ENCODE data around the gene PAFAH1B2.
"Not testable (repeated sequence)": the region's sequence is repeated elsewhere in the genome, so short reads cannot be mapped to it uniquely, and the experiment has no call there.

PAFAH1B2 gene

DNA sequence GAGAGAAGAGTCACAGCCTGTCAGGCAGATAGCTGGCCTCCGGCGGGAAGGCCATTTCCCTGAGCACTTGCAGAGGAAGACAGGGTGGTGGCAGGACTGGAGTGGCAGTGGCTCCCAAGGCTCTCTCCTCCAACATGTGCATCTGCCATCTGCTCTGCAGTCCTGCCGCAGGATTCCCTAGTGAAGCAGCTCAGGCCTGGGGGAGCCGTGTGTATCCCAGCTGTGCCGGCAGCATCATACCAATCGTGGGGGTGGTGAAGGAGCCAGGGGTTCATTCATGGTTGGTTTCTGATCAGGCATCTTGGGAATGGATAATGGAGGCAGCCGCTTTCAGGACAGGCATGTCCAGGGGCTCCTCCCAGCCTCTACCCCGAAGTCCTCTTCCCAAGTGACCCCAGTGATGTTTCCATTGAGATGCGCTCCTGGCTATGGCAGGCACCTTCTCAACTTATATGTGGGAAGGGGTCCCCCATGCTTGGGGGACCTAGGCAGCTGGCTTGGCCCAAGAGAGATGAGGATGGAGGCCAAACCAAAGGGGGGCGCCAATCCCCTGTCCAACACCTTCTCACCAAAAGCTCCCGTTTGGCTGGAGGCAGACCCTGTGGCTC lies 61.2 kb downstream of the PAFAH1B2 start:
- peak in 1 of 2 experiments; percentile 64 for DNase-seq

DNA sequence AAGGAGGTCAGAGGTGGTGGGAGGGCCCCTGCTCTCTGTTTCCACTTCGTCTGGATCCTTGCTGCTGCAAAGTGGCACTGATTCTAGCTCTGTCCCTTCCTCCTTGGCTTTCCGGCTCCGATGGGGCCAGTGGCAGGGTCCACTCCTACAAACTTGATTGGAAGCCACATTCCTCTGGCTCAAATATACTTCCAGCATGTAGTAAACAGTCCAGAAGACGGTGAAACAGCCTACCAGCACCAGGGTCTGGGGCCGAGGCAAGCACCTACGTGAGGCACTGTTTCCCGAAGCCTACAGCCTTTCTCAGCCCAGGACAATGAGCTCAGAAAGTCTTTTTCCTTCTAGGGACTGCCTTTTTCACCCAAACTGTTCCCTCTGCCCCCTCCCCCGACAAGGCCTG lies 62.0 kb downstream of the PAFAH1B2 start:
- DNase-seq, result not testable (repeated sequence)

DNA sequence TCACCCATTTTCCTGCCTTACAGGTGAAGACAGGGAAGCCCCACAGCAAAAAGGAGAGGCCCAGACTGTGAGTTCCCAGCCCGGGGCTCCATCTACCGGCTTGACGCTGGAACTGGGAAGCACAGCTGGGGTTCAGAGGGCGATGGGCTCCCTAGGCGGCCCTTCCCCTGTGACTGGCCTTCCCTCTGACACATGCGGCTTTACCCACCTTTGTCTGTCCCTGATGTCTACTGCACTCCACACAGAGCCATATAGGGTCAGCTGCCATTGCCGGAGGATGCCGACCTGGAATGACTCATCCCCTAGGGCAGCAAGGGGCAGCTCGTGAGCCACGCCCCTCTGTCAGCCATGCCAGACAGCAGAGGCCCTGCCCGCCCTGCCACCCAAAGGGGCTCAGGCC lies 62.8 kb downstream of the PAFAH1B2 start:
- DNase-seq, result not testable (repeated sequence)

DNA sequence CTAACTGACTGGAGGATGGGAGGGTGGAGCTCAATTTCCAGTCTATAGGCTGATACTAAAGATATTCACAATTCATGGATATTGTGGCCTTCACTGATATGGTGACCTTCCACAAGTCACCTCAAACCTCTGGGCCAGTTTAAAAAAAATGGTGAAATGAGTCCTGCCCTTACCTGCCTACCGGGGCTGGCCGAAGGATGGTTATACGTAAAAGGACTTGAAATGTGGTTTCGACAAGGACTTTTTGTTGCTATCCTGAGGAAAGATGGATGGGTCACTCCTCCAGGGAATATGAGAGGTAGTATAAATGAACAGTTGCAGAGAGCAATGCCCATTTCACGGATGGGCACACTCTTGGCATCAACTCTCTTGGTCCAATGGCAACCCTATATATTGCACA lies 63.4 kb downstream of the PAFAH1B2 start:
- DNase-seq, result not testable (repeated sequence)

DNA sequence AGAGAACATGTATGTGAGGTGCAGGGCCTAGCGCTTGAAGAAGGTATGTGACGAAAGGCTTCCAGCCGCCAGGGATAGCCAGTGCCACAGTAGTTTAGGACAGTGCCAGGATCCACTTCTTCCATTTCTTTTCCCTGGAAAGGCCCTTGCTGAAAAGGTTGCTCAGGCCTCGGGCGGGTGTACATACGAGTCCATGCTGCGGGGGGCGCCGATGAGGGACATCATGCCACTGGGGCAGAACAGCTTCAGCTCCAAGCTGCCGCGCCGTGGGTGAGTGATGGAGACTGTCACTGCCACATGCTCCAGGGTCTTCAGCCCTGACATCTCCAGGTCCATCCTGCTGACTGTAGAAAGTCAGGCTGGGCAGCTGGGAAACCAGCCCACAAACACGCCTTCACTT lies 64.6 kb downstream of the PAFAH1B2 start:
- not testable (repeated sequence) for DNase-seq

DNA sequence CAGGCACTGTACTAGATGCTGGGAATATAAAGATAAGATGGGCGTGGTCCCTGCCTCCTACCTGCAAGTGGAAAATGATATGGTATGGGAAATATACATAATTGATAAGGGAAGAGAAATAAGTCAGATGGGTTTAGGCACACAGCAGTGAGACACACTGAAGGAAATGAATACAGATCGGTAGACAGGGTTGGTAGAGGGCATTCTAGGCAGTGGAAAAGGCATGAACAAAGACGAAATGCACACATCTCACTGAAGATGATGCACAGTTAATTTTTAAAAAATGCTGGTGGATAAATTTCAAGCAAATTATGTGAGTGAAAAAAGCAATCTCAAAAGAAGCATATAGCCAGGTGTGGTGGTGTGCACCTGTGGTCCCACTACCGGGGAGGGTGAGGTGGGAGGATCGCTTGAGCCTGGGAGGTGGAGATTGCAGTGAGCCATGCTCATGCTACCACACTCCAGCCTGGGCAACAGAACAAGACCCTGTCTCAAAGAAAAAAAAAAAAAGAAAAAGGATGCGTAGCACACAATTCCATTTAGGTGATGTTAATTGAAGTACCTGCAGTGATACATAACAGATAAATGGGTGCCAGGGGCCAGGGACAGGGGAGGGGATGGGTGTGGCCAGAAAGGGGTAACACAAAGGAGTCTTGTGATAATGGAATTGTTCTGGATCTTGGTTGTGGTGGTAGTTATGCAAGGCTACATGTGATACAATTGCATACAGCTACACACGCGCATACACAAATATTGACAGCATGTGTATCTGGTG lies 65.5 kb downstream of the PAFAH1B2 start:
- not testable (repeated sequence) for DNase-seq

DNA sequence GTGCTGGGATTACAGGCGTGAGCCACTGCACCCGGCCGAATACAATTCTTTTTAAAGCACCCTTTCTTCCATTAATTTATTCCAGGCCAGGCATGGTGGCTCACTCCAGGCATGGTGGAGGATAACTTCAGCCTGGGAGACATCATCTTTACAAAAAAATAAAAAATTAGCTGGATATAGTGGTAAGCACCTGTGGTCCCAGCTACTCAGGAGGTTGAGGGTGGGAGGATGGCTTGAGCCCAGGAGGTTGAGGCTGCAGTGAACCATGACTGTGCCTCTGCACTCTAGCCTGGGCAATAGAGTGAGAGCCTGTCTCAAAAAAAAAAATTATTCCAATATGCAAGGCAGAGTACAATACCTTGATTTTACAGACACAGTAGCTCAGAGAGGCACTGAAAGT lies 66.5 kb downstream of the PAFAH1B2 start:
- DNase-seq, result no peak

DNA sequence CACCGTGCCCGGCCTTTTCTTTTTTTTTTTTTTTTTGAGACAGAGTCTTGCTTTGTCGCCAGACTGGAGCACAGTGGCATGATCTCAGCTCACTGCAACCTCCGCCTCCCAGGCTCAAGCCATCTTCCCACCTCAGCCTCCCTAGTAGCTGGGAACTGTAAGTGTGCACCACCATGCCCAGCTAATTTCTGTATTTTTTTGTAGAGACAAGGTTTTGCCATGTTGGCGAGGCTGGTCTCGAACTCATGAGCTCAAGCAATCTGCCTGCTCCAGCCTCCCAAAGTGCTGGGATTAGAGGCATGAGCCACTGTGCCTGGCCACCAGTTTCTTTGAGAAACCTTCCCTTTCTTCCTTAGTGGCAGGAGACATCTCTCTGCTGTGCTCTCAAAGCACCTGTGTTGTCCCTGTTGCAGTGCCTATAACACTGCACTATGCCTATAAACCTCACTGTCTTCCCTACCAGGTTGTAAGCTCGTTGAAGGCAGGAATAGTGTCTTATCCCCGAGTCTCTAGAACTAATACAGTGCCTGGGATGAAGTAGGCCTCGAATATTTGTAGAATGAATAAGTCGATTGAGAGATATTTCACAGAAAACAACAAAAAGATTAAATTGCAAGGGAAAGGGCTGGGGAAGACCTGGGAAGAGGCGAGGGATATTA lies 68.7 kb downstream of the PAFAH1B2 start:
- DNase-seq, result no peak

DNA sequence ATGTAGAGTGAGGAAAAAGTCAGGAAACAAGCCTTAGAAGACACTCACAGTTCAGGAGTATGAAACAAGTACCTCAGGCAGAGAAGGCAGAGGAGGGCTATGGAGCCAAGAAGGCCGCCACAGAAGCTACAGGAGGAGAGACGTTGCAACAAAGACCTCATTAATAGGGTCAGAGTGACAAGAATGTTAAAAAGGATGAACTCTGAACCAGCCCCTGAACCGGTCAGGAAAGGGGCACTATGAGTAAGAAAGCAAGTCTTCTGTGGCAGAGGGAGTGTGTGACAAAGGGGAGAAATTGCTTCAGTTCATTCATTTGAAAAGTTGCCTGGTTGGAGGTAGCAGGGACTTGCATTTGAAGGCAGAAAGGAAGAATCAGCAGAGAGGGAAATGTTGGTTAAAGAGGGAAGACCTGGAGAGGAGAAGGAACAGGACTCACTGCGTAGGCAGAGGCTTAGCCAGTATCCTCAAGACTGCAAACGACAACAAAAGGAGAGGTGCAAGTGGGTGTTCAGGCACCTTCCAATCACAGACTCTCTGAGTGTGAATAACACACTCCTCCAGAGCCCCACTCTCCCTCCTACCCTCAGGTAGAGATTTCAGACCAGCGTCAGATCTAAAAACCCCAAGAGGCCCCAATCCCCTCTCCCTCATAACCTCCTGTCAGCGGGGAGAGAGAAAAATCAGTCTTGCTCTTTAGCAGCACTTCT lies 70.5 kb downstream of the PAFAH1B2 start:
- DNase-seq, result no peak

DNA sequence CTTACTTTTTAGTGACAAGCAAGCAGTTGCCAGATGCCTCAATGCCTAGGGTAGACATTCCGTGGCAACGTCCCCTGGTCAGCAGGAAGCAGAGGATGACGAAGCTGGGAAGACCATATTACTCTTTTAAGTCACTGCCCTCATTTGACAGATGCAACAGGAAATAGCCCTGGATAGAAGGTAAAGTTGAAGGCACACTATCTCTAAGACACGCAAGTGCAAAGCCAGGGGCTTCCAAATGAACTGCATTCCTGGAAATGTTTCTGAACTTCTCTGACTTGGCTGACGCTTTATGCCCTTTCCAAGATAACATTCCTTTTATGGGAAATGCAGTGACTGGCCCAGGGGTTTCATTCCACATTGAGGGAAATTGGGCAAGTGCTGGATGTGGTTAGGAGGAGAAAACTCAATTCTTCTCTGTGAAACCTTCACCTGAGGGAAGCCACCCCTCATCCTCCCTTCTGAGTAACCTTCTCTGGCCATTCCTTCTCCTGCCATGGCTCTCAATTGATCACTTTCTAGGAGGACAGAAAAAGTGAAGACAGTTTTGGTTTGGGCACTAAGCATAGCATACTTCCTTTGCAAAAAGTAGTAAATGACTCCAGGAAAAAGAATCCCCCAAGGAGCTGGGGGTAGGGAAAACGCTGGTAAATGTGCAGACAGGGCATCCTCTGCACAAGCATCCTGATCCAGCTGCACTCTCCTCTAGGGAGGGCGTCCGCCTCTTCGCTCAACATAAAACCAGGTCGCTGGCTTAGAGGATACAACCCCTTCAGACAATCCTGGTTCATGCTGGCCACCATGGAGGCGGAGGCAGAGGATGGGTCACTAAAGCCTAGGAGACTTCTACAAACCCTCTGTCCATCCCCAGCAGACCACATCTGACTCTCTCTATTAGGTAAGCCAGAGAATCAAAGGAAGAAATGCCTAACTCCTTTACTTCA lies 73.3 kb downstream of the PAFAH1B2 start:
- no peak for DNase-seq

DNA sequence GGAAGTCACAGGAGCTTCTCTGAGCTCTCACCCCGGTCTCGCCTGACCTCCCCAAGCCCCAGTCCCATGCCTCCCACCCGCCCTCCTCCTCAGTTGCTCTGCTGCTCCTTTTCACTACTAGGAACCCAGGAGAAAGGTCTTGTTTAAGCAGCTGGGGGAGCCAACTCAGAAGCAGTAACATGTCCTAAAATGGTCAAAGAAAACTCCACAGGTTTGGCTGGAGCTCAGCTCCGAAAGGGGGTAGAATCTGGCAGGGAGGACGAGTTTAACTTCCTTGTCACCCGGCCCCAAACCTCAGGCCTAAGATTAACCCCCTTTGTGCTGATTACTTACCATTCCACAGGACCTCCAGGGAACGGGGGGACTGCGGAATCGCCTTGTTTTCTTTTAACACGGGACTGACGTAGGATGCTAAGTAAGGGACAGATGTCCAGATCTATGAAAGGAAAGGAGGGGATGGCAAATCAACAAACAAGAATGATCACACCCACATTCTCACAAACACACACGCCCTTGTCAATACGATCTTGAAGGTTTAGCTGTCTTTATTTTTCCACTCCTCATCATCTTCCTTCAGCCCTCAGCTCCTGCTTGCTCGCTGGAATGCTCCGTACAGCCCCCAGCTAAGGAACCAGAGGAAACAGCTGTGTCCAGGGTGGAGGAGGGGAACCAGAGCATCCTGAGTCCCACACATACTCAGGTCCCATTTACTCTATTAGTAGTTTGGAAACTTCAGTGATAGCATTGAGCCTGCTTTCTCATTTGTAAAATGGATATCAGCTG lies 74.2 kb downstream of the PAFAH1B2 start:
- no peak for DNase-seq

DNA sequence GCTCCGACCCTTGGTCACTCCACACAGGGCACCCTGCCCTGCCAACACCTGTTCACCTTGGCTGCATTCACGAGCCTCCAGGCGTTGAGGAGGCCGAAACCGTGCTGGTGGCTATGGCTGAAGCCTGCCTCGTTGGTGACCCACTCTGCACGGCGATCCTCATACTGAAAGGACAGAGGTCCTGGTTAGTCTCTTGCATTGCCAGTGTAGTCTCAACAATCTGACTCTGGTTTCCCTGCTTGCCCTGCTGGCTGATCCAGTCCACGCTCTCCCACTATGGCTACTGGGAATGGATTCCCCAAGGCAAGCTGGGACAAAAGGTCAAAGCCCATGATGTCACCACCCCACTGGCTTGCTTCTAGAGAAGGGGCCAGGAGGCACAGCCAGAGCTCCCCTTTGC lies 74.9 kb downstream of the PAFAH1B2 start:
- no peak for DNase-seq

DNA sequence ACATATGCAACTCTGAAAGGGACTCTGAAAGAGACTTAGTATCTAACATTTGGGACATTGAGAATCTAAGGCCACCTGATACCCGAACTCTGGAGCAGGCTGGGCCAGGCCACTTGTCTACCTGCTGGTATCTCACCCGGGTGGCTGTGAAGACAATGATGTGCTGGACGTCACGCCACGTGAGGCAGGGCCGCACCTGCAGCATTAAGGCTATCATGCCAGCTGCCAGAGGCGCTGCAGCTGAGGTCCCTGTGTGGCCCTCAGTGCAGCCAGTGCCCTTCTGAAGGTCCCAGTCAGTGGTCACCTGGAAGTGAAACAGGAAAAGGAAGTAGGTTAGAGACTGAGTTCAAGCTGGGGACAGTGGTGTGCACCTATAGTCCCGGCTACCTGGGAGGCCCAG lies 75.4 kb downstream of the PAFAH1B2 start:
- DNase-seq, result no peak

DNA sequence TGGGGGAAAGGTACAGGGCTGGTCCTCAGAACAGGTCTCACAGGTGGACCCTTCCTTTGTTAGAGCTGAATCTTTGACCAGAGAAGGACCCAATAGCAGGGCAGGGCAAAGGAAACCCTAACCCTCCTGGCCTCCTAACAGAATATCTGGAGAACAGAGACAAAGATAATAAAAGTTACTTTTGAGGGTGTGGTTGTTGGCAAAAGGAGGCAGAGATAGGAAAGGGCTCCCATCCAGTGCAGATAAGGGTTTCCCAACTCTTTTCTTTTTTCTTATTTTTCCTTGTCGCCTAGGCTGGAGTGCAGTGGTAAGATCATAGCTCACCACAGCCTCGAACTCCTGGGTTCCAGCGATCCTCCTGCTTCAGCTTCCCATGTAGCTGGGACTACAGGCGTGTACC lies 75.9 kb downstream of the PAFAH1B2 start:
- no peak for DNase-seq

DNA sequence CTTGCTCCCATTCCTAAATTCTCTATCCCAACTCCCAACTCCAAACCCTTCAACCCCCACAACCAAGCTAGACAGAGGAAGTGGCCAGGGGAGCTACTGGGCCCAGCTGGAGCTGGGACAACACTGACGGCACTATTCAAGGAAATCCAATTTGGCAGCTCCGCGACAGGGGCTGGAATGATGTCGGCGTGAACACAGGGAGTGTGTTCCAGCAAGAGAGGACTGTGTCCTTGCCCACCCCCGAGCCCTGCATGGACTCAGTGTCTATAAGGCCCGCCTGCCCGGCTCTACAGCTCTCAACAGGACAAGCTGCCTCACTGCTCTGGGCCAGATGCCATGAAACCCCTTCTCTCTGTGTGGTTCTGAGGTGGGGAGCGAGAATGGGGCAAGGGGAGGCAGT lies 76.5 kb downstream of the PAFAH1B2 start:
- no peak for DNase-seq

DNA sequence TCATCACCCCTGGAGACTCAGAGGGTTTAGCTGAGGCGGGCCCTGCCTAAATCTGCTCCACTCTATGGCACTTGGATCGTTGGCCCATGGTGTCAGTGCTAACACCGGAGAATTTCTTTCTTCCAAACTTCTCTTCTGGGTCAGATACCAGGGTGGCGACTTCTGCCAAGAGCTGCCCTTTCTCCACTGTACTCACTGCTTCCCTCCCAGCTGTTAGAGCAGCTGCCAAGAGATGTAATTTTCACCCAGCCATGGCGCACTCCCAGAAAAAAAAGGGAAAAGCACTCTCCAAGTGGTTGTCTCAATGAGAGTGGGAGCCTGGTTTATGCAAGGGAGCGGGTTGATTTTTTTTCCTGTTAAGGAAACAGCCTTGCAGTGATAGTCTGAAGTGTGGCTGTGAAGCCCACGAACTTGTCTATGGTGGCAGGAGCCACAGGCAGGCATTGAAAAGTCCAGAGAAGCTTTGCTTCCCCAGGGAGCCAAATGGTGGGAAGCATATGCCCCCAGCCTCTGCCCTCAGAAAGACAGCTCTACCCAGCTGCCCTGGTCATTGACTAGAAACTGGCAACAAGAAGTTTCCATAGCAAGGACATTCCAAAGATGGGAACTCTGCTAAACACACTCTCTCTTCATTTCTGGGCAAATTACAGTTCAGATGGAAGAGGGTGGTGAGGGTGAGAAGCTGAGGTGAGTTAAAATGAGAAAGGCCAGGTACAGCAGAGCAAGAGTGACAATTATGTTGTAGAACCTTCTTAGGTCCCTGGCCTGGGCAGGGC lies 77.1 kb downstream of the PAFAH1B2 start:
- DNase-seq, result no peak

DNA sequence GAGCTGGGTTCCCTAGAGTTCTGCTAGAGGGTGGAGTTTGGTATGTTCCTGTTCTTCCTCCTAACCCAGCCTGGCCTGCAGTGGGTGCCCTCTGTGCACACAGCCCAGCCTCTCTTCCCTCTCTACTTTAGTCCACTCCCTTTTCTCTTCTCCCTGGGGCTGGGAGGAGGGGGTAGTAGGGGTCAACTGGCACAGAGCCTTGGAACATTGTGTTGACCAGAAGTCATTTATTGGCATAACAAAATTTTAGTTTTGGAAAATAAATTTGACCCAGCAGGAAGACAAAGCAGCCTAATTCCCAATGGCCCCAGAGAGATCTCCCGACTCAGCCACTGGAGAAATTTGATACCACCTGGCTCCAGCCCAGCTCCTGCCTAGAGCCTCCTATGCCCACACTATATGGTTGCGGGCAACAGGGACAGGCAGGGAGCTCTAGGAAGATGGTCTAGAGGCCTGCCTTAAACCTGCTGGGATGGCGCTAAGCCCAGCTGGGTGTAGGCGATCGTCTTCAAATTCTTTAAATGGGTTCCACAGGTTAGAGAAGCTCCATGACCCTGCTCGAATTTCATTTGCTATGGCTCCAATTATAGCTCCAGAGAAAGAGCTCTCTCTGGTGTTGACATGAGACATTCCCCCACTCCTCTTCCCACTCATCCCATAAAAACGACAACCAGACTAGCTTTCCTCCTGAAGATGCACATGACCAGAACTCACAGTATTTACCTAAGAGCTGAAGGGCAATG lies 77.9 kb downstream of the PAFAH1B2 start:
- DNase-seq, result peak; percentile 6 to 61

DNA sequence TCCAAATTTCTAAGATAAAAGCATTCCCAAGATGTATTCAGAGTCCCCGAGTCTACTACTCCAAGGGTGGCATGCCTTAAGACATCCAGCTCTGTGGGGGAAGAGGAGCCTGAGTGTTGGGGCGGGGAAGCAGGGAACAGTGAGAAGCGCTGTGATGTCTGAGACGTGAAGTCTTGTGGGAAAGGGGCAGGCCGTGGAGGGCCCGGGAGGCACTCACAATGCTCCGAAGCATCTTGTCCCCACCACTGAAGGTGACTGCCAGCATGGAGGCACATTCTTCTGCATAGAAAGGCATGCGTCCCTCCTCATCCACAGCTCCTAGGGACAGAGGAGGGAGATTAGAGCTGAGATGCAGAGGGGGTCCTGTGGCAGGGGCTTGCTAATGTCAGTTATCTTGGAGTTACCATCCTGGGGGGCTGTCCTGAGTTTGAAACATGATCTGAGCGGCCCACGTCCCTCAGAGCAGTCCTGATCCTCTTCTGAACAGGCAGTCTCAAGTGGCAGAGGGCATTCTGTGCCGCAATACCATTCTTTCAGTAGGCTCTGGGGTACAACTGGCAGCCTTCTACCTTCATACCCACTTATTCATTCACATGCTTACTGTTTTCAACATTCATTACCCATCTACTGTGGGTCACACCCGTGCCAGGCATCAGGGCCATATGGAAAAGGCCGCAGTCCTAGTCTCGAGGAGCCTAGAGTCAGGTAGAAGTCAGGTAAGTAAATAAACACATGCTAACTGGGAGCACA lies 79.1 kb downstream of the PAFAH1B2 start:
- DNase-seq, result no peak
